HEK293 (cell line): ENCODE results near the gene TP53I3.

Source experiments
- CTCF ChIP-seq: fragments of 450-650 bp; formaldehyde crosslinking; IDR thresholded peaks from 2 replicates; pipeline ENCODE4 v1.5.1; 2016; ENCODE audit warnings: missing biosample characterization, missing genetic modification characterization
- HOXA7 ChIP-seq: sonication (generic); formaldehyde crosslinking; IDR thresholded peaks from 2 replicates; pipeline ENCODE4 v1.8.1; 2022; ENCODE audit warnings: missing genetic modification reagents, borderline replicate concordance
- PRDM10 ChIP-seq: fragments of 450-650 bp; formaldehyde crosslinking; IDR thresholded peaks from 2 replicates; pipeline ENCODE4 v1.5.1; 2016; ENCODE audit warnings: missing biosample characterization, missing genetic modification characterization
- REST ChIP-seq: fragments of 450-650 bp; formaldehyde crosslinking; IDR thresholded peaks from 2 replicates; pipeline ENCODE4 v1.5.1; 2016; ENCODE audit warnings: missing biosample characterization, missing genetic modification characterization
- SP3 ChIP-seq: fragments of 450-650 bp; formaldehyde crosslinking; IDR thresholded peaks from 2 replicates; pipeline ENCODE4 v1.5.1; 2016; ENCODE audit warnings: missing biosample characterization, missing genetic modification characterization
- YY1 ChIP-seq: fragments of 450-650 bp; formaldehyde crosslinking; IDR thresholded peaks from 2 replicates; pipeline ENCODE4 v1.5.1; 2018; ENCODE audit warnings: missing biosample characterization, missing genetic modification characterization
- ZNF501 ChIP-seq: fragments of 450-650 bp; formaldehyde crosslinking; IDR thresholded peaks from 2 replicates; pipeline ENCODE4 v1.5.1; 2016; ENCODE audit warnings: missing biosample characterization, missing genetic modification characterization
- ZNF600 ChIP-seq: fragments of 450-650 bp; formaldehyde crosslinking; IDR thresholded peaks from 2 replicates; pipeline ENCODE4 v1.5.1; 2016; ENCODE audit warnings: missing biosample characterization, missing genetic modification characterization
- ZNF624 ChIP-seq: fragments of 450-650 bp; formaldehyde crosslinking; IDR thresholded peaks from 2 replicates; pipeline ENCODE4 v1.5.1; 2017; ENCODE audit warnings: missing biosample characterization, missing genetic modification characterization

- TF ChIP-seq HOXA7 (CRISPR knock-in tag) (no peak), REST (tag by site-specific recombination) (no peak), PRDM10 (tag by site-specific recombination) (peak; percentile 71), CTCF (0 out of 2 replicates have a peak, but pooled peaks have one; percentile 32), ZNF501 (tag by site-specific recombination) (peak; percentile 85), YY1 (tag by site-specific recombination) (0 out of 2 replicates have a peak, but pooled peaks have one; percentile 42), ZNF624 (tag by site-specific recombination) (no peak), SP3 (peak; percentile 95), ZNF600 (peak; percentile 86; the same call in 1 of the 2 replicates)
Measured at GRCh38 chr2:24075915-24076848, 8.5 kb downstream of the TP53I3 start, which contains the start of gene SF3B6.
